AG04450 (cell line): ENCODE results near the gene BRI3. TPM values are rescaled to one million over a fixed set of nuclear protein-coding genes. Genes with fewer than 3 reads are reported as not detected.
"Not testable (repeated sequence)": the region's sequence is repeated elsewhere in the genome, so short reads cannot be mapped to it uniquely, and the experiment has no call there.

Experiments
- CTCF ChIA-PET: fragments of 300-600, 350-600 bp; formaldehyde crosslinking; extraction: SDS; loops from one replicate; lab custom pipeline; 2022; ENCODE audit warnings: antibody characterized with exemption, inconsistent platforms; lab: Charles Lee
- POLR2A ChIA-PET: fragments of 350-600 bp; formaldehyde crosslinking; extraction: SDS; loops from one replicate; lab custom pipeline; 2021; ENCODE audit warnings: antibody characterized with exemption, inconsistent platforms; lab: Yijun Ruan, JAX
- DNase-seq: peaks from one replicate; pipeline ENCODE4 v3.0.0-alpha.2; 2011; ENCODE audit warnings: low read depth, low spot score
- H3K27ac ChIP-seq: one replicate; pipeline ENCODE4 v1.5.1; 2012; ENCODE audit warnings: low read depth, low read length, control low read depth
- H3K27me3 ChIP-seq: one replicate; pipeline ENCODE4 v1.6.0; 2012; ENCODE audit warnings: low read length; ENCODE audit not compliant: control insufficient read depth, insufficient read depth
- H3K4me3 ChIP-seq: 2 replicates; pipeline ENCODE4 v1.5.1; 2011; ENCODE audit warnings: mild to moderate bottlenecking, low read depth, low read length, control low read depth
- H3K9me3 ChIP-seq: 2 replicates; pipeline ENCODE4 v1.5.1; 2012; ENCODE audit warnings: low read length; ENCODE audit not compliant: control insufficient read depth, insufficient read depth
- CTCF ChIP-seq: IDR thresholded peaks from 2 replicates; pipeline ENCODE4 v1.5.1; 2011; ENCODE audit warnings: low read depth, low read length, control low read depth, inconsistent platforms
- polyA plus RNA-seq: library from polyadenylated mRNA; depleted of rRNA; stranded (reverse); fragments of >200 nt; gene quantifications from 2 replicates; pipeline ENCODE4 v1.2.3, GENCODE V29; 2011

The BRI3 gene
- polyA plus RNA-seq, 1 experiment, result 91.9 TPM

DNA sequence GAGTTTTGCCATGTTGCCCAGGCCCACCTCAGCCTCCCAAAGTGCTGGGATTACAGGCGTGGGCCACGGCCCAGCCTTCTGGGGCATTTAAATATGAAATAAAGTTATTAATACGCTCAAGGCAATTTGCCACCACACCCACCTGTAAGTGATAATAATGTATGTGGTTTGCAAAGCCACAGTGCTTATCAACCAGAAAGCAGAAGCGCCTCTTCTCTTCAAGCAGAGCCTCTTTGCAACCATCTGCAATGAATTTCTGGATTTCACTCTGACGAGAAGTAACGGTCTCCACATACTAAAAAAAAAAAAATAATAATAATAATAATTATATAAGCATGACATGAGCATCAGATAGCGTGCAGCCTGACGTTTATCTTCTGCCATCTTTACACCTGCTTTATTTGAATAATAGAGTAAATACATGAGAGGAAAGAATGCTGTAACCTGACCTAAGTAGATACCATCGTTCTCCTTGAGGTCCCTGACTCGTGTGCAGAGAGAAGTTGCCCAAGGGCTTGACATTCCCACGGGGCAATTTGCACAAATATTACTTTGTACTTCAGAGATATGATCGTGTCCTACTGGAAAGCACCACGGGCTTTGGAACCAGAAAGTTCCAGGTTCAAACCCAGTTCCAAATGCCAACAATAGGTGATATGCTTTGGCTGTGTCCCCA is 34.0 kb downstream of the BRI3 start:
- TF ChIP-seq CTCF, result no peak
- POLR2A ChIA-PET, result no interaction called here
- CTCF ChIA-PET, result no interaction called here
- H3K27me3 ChIP-seq, result no peaks in the 10 kb centered on the region
- no peaks in the 10 kb centered on the region for H3K9me3 ChIP-seq
- H3K27ac ChIP-seq, result no peak overlapping the region
- no peak overlapping the region for H3K4me3 ChIP-seq
- no peak for DNase-seq

- H3K4me3 ChIP-seq, POLR2A ChIA-PET, CTCF ChIA-PET, H3K9me3 ChIP-seq, H3K27me3 ChIP-seq, DNase-seq, H3K27ac ChIP-seq: not testable (repeated sequence)
Measured at GRCh38 chr7:98315994-98316527, 34.6 kb downstream of the BRI3 start.

DNA sequence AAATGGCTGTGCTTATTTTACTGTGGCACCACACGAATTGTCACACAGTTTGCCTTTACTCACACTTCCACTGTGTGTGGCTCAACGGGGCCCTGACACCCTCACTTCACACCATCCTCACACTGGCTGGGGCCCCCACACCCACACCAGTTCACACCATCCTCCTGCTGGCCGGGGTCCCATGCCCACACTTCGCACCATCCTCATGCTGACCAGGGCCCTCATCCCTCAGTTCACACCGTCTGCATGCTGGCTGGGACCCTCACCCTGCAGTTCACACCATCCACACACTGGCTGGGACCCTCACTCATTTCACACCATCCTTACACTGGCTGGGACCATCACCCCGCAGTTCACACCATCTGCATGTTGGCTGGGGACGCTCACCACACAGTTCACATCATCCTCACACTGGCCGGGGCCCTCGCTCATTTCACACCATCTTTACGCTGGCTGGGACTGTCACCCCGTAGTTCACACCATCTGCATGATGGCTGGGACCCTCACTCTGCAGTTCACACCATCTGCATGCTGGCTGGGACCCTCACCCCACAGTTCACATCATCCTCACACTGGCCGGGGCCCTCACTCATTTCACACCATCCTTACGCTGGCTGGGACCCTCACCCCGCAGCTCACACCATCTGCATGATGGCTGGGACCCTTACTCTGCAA is 36.0 kb downstream of the BRI3 start:
- H3K4me3 ChIP-seq, result no peak overlapping the region
- TF ChIP-seq CTCF, result no peak
- DNase-seq, result no peak
- POLR2A ChIA-PET, result interaction anchor here (0.7 kb wide), 1 partner anchor 622 kb away, joined by 5 read pairs; no protein-coding TSS in a partner anchor
- CTCF ChIA-PET, result no interaction called here
- no peaks in the 10 kb centered on the region for H3K9me3 ChIP-seq
- no peaks in the 10 kb centered on the region for H3K27me3 ChIP-seq
- no peak overlapping the region for H3K27ac ChIP-seq

GRCh38 chr7:98319176-98319575 is 37.7 kb downstream of the BRI3 start:
- no peaks in the 10 kb centered on the region; the same call in 1 of the 2 replicates for H3K9me3 ChIP-seq
- DNase-seq, result no peak
- H3K4me3 ChIP-seq, result no peak overlapping the region
- H3K27ac ChIP-seq, result no peak overlapping the region
- no peak for TF ChIP-seq CTCF
- H3K27me3 ChIP-seq, result no peaks in the 10 kb centered on the region
- POLR2A ChIA-PET, result no interaction called here
- CTCF ChIA-PET, result no interaction called here

DNA sequence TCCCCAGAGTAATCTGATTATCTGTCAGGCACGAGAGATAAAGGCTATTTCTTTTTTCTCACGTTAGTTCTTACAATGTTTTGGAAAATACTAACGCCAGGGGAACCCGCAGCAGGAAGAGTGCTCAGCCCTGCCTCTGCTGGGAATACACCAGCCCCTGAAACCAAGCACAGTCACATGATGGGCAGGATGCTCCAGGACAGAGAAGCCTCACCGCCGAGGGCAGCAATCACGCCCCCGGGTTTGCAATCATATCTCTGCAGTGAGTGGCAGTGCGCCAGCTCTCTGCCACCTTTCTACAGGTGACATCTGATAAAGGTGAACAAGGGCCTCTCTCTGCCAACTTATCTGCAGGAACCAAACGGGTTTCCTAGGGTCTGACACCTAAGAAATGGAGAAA is 39.8 kb downstream of the BRI3 start:
- H3K27ac ChIP-seq, result no peak overlapping the region
- TF ChIP-seq CTCF, result no peak
- CTCF ChIA-PET, result interaction anchor here (0.6 kb wide), 1 partner anchor 274 kb away, joined by 3 read pairs; no protein-coding TSS in a partner anchor
- no peak for DNase-seq
- no peaks in the 10 kb centered on the region; the same call in 1 of the 2 replicates for H3K9me3 ChIP-seq
- H3K4me3 ChIP-seq, result no peak overlapping the region
- H3K27me3 ChIP-seq, result no peaks in the 10 kb centered on the region
- POLR2A ChIA-PET, result no interaction called here
